GM21515 (cell line): ENCODE data around the gene IL1RN.
"Not testable (repeated sequence)": the region's sequence is repeated elsewhere in the genome, so short reads cannot be mapped to it uniquely, and the experiment has no call there.

Source experiments
- ATAC-seq: cut with Tn5 transposase; IDR thresholded peaks from one replicate; pipeline ENCODE4 v1.9.1; 2021; ENCODE audit not compliant: unreplicated experiment

The IL1RN gene, protein sequence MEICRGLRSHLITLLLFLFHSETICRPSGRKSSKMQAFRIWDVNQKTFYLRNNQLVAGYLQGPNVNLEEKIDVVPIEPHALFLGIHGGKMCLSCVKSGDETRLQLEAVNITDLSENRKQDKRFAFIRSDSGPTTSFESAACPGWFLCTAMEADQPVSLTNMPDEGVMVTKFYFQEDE

DNA sequence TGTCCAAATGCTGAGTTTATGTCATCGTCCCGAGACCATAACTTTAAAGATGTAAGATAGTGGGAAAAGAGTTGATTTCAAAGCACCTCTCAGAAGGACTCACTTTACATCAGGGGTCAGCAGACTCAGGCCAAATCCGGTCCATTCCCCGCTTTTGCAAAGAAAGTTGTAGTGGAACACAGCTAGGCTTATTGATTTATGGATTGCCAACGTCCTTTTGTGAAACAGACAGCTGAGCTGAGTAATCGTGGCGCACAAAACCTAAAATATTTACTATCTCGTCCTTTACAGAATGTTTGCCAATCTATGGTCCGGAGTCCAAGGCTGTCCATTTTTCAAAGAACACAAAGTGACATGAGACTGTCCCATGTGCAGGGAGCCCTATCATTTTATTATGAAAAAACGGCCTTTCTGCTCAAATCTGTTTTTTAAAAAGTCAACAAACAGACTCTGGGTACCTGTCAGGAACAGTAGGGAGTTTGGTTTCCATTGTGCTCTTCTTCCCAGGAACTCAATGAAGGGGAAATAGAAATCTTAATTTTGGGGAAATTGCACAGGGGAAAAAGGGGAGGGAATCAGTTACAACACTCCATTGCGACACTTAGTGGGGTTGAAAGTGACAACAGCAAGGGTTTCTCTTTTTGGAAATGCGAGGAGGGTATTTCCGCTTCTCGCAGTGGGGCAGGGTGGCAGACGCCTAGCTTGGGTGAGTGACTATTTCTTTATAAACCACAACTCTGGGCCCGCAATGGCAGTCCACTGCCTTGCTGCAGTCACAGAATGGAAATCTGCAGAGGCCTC is at the start of gene IL1RN:
Gene IL1RN, plus strand, starts transcription at position 754 of the 801 bp plus-strand sequence. Its CDS starts 27 bp downstream, at position 781.
- no peak for ATAC-seq

DNA sequence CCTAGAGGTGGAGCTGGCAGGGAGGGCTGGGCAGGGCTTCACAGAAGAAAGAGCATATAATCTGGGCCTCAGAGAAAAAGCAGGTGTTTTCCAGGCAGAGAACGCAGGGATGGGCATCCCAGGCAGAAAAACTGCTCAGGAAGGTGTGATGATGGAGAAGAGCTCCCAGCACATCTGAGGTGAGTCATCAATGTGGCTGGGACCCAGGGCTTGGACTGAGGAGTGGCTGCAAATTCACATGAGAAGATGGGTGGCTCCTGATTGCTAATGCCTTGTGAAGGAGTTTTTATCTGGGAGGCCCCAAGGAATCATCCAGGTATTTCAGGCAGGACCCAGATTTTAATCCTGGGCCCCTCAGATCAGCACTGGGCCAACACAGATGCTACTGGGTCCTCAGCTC is 49.5 kb upstream of the IL1RN start:
- no peak for ATAC-seq

DNA sequence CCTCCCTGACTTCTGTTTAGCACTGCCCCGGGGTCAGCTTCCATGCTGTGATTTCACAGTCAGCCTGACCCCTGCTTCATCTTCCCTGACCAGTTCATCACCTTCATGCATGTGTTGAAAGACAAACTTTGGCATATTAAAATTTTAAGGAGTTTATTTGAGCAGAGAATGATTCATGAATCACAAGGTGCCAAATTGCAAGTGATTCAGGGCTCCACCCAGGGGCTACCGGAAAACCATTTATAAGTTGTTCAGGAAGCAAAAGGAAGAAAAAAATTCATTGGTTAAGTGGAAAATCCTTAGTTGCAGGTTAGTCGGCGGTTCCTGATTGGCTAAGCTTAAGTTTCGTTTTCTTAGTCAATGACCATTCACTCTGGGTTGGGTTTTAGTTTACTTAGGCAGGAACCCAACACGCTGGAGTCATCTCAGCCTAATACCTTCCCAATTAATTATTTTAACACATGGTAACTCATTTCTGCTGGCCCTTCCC is 49.0 kb upstream of the IL1RN start:
- no peak for ATAC-seq

DNA sequence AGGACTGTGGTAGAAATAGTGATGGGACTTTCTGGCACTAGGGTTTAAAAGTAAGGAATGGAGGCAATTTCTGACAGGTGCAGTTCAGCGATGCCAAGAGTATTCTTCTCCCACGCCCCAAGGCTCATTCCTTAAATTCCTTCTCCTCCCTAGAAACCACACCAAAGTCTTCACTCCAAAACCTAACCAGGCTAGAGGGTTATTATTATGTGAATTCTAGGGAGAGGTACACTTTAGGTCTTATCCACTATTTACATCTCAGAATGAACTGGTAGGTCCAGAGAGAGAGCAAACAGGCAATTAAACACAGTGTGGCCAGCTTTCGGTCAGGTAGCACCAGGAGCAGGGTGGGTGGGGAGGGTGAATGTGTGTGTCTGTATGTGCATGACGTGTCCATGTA is 48.3 kb upstream of the IL1RN start:
- no peak for ATAC-seq

DNA sequence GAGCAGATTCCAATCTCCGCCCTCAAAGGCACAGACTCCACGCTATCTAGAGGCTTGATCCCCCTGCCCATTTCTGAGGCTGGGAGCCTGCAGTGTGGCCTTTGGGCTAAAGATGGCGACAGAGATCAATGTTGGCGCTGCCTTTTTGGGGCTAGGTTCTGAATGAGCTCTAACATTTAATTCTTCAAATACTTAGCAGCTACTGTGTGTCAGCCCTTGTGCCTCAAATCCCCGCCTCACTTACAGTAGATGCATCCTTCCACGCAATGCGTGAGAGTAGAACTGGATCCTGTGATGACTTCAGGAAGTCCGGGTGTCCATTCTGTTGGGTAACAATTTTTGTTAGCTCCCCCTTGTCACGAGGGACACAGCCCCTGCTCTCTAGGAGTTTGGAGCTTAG is 47.3 kb upstream of the IL1RN start:
- ATAC-seq, result no peak

DNA sequence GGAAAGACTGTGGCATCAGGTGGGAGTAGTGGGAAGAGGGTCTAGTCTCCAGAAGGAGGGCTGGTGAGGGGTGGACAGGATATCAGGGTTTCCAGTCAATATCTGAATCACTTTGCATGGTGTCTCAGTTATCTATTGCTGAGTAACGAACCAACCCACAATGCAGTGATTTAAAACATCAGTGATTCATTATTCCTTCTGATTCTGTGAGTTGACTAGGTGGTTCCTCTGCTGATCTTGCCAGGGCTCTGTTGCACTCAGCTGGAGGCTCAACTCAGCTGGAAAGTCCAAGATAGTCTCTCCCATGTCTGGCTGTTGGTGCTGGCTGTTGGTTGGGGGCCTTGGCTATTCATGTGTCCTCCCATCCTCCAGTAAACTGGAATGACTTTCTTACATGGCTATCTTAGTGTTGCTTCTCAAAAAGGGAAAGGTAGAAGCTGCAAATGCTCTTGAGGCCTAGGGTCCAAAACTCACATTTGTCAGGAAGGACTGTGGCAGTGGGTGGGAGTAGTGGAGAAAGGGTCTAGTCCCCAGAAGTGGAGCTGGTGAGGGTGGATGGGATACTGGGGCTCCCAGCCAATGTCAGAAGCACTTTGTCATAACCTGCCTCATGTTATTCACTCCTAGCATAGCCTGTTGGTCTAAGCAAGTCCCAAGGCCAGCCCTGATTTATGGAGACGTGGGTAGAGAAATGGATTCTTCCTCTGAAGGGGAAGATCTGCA is 45.7 kb upstream of the IL1RN start:
- no peak for ATAC-seq

DNA sequence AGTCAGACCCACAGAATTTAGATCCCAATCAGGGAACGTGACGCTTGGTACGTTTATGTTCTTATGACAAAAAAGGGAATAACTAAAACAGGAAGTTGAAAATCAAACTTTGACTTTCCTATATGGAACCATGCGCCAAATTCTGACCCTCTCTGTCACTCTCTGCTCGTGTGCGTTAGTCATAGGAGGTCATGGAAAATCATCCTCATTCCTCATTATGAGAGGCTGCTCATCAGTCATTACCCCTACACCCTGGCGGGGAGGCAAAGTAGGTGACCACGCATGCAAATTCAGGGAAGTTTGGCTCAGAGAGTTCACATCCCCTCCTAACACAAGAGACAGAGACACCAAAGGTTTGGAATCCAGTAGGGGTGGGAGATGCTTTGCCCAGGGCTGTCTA is 44.1 kb upstream of the IL1RN start:
- no peak for ATAC-seq

DNA sequence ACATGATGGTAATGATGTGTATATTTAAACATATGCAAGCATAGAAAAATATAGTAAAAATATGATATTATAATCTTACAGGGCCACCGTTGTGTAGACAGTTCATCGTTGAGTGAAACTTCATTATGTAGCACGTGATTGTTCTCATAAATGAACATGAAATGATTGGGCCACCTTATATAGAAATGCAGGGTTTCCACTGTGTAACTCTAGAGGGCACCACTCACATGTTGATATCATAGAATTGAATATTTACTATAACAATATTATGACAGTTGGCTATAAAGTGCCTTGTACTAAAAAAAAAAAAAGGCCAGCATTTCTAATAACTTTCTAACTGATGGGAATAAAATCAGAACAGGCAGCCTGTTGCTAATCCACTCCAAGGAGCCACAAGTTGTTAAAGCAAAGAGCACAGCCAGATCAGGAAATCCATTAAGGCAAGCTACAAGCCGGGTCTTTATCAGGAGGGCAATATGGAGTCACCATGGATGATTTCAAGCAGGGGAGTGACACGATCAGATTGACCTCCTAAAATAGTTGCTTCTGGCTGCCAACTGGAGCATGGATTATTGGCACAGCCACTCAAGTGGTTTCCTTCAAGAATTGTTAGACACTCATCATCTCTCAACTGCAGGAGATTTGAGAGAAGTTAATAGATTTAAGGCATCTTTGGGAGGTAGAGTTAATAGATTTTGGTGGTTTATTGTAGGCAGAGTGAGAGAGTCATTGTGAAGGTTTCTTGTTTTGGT is 43.0 kb upstream of the IL1RN start:
- no peak for ATAC-seq

DNA sequence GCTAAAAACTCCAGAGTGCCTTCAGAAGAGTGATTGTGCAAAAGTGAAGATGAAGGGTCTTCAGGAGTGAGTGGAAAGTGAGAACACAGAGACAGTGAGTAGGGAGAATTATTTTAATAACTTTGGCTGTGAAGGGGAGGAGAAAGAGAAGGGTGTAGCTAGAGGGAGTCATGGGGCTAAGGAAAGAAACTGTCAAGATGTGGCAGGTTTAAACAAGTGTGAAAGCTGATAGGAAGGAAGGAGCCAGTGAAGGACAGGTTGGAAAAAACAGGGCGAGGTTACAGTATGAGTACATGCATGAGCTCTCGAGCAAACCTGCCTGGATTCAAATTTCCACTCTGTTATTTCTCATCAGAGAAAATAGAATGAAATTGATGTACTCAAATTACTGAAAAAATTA is 41.9 kb upstream of the IL1RN start:
- no peak for ATAC-seq

DNA sequence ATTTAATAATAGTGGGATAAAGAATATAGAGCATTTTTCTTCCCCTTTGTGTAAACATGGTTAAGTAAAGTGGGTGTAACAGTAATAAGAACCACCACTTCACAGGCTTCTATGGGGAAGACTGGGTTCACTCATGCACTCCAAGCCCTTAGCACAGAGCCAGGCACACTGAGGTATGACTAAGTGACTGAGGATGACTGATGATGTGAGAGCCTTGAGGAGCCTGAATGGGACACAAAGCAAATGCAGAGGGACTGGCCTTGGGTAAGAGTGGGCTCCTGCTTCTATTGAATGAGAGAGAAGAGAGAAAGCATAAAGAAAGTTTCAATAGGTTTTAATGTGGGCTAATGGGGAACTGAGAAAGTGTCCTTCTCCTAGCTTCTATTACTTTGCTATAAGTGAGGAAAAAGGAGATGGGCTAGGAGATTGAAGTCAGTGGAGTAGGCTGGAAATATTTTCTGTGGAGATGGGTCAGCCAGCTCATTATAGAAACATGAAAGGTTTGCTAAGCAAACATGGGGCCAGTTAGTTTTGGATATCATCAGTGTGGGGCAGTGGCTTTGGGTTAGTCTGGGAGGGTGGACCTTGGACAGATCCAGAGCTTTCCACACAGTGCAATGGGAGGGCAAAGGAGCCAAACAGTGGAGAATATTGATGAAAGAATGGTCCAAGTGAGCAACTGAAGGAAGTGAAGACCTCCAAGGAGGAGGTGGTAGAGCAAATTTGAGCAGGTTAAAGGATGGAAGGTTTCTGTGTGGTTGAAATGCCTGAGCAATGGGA is 39.0 kb upstream of the IL1RN start:
- ATAC-seq, result no peak

DNA sequence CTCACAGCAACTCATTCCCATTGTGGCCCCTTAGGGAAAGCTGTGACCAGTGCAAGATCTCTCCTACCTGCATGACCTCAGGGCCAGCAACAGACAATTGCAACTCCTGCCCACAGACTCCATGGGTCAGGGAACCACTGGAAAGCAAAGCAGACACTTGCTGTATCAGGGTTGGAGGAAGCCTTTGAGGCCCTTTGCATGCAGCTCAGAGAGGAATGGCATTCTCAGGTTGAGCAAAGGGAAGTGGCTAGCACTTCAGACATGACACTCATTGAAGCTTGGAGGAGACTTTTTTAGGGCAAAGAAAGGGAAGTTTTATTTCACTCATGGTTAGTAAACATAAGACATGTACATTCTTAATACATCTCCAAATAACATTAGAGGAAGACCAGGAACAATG is 37.5 kb upstream of the IL1RN start:
- ATAC-seq, result no peak

DNA sequence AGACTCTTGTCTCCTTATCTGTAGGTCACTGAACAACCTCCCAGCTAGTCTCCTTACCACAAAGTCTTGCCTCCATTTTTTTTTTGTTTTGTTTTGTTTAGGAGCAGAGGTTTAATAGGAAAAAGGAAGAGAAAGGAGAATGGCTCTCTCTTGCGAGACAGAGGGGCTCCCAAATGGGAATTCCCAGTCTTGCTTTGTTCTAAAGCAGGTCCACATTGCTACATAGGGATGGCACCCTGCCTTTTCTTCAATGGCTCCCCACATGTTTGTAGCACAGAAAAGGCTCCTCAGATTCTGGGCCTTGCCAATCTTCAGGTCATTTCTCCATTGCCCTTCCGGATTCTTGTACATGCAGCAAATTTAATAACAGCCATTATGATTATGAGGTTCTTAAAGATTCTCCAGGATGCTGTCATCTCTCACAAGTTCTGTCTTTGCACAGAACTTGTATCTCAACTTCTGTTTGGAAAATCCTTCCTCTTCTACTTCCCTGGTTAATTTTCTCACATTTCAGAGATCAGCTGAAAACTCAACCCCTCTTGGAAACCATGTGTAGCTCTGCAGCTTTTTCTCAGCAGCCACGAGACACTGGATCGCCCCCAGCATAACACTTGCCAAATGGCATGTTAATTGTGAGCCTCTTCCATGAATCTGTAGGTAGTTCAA is 36.0 kb upstream of the IL1RN start:
- ATAC-seq, result no peak

DNA sequence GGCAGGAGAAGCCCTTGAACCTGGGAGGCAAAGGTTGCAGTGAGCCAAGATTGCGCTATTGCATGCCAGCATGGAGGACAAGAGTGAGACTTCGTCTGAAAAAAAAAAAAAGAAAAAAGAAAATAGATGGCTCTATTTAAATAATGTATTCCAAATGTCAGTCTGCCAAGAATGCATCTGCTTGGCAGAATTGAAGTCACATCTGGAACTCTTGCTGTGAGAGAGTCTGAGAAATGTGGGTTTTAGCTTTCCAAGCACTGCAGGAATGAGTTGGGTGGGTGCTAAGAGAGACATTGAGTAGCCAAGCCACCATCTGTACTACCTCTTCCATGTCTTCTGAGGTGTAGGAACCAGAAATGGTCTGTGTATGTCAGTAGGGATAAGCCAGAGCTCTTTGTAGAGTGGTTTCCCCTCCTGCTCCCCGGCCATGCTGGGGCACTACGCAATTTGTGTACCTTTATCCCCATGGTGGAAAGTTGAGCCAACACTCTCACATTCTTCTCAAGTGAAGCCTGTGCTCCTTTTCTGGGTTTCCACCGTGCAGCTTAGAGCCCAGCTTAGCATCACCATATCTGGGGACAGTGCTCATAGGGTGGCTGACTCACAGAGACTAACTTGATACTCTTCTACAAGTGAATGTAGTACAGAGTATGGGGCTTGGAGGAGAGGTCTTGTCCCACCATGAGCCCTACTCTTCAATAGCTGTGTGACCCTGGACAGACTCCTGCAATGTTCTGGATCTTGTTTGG is 34.4 kb upstream of the IL1RN start:
- no peak for ATAC-seq

DNA sequence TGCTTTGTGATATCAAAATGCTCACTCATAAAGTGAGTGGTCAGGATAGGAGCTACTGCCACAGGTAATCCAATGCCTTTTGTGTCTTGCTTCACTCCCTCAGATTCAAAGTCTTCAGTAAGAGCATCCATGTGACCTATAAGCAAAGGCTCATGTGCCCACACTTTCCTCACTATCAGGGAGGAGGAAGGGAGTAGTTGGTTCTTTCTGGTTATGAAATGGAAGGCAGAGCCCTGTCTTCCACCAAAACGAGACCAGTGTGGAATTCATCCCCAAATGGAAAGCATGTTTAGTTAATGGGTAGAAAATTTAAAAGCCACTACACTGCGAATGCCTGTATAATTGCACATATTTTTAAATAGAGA is 33.8 kb upstream of the IL1RN start:
- ATAC-seq, result no peak

DNA sequence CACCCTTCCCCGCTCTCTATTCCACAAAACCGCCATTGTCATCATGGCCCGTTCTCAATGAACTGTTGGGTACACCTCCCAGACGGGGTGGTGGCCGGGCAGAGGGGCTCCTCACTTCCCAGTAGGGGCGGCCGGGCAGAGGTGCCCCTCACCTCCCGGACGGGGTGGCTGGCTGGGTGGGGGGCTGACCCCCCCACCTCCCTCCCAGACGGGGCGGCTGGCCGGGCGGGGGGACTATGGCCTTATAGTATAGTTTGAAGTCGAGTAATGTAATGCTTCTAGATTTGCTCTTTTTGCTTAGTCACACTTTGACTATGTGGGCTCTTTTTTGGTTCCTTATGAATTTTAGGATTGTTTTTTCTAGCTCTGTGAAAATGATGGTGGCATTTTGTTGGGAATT is 31.1 kb upstream of the IL1RN start:
- ATAC-seq, result not testable (repeated sequence)

DNA sequence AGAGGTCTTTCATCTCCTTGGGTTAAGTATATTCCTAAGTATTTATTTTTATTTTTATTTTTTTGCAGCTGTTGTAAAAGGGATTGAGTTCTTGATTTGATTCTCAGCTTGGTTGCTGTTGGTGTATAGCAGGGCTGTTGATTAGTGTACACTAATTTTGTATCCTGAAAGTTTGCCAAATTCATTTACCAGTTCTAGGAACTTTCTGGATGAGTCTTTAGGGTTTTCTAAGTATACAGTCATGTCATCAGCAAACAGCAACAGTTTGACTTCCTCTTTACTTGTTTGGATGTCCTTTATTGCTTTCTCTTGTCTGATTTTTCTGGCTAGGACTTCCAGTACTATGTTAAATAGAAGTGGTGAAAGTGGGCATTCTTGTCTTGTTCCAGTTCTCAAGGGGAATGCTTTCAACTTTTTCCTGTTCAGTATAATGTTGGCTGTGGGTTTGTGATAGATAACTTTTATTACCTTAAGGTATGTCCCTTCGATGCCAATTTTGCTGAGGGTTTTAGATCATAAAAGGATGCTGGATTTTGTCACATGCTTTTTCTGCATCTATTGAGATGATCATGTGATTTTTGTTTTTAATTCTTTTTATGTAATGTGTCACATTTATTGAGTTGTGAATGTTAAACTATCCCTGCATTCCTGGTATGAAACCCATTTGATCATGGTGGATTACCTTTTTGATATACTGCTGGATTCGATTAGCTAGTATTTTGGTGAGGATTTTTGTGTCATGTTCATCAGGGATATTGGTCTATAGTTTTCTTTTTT is 30.4 kb upstream of the IL1RN start:
- ATAC-seq, result not testable (repeated sequence)

DNA sequence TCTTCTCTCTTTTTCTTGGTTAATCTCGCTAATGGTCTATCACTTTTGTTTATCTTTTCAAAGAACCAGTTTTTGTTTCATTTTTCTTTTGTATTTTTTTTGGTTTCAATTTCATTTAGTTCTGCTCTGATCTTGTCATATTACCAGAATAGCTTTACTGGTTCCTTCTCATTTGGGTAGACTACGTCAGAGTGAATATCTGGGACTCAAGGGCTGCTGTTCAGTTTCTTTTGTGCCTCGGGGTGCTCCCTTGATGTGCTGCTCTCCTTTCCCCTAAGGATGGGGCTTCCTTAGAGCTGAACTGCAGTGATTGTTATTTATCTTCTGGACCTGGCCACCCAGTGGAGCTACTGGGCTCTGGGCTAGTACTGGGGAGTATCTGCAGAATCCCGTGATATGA is 29.4 kb upstream of the IL1RN start:
- ATAC-seq, result no peak

DNA sequence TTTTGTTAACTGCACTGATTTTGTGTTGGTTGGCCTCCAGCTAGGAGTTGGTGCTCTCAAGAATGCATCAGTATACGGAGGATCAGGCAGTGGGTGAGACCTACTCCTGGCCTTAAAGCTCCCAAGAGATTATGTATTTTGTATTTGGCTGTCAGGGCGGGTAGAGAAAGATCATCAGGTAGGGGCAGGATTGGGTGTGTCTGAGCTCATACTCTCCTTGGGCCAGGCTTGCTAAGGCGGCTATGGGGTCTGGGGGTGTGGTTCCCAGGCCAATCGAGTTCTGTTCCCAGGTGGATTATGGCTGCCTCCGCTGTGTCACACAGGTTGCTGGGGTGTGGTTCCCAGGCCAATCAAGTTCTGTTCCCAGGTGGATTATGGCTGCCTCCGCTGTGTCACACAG is 28.9 kb upstream of the IL1RN start:
- no peak for ATAC-seq

DNA sequence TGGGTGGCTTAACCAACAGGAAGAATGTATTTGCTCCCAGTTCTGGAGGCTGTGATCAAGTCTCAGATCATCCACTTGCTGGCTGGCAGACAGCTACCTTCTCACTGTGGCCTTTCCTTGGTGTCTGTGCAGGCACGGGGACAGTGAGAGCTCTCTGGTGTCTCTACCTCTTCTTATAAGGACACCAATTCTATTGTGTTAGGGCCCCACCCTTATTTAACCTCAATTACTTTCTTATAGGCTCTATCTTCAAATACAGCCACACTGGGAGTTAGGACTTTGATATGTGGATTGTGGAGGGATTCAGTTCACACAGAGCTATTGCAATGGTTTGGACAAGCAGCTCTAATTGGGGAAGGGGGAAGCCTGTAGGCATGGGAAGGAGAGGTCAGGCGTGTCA is 25.3 kb upstream of the IL1RN start:
- no peak for ATAC-seq
